ENCODE measurements around the gene KRTAP4-11. TPM values are rescaled to one million over a fixed set of nuclear protein-coding genes. Genes with fewer than 3 reads are reported as not detected.
"Not testable (repeated sequence)": the region's sequence is repeated elsewhere in the genome, so short reads cannot be mapped to it uniquely, and the experiment has no call there.

The KRTAP4-11 gene
- not detected for total RNA-seq

DNA sequence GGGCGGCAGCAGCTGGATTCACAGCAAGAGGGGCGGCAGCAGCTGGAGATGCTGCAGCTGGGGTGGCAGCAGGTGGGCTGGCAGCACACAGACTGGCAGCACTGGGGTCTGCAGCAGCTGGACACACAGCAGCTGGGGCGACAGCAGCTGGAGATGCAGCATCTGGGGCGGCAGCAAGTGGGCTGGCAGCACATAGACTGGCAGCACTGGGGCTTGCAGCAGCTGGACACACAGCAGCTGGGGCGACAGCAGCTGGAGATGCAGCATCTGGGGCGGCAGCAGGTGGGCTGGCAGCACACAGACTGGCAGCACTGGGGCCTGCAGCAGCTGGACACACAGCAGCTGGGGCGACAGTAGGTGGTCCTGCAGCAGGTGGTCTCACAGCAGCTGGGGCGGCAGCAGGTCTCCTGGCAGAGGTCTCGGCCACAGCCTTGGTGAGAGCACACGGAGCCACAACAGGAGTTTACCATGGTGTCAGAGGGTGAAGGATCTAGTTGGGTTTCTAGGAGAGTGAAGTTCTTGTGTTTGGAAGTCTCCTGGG, at the start of gene KRTAP4-11:
Gene KRTAP4-11, minus strand, starts transcription at position 528 of the 541 bp plus-strand sequence. Its CDS starts 58 bp downstream, at position 470.
- DNase-seq (ENCODE audit: low spot score), result not testable (repeated sequence)

DNA sequence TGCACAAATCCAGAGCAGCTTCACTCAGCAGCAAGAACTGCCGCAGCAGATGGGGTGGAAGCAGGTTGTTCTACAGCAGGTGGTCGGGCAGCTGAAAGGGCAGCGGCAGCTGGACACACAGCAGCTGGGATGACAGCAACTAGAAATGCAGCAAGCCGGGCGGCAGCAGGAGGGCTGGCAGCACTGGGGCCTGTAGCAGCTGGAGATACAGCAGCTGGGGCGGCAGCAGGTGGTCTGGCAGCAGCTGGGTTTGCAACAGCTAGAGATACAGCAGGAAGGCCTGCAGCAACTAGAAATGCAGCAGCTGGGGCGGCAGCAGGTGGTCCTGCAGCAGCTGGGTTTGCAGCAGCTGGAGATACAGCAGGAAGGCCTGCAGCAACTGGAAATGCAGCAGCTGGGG, 49.4 kb upstream of the KRTAP4-11 start:
- DNase-seq (ENCODE audit: low spot score), result no peak

DNA sequence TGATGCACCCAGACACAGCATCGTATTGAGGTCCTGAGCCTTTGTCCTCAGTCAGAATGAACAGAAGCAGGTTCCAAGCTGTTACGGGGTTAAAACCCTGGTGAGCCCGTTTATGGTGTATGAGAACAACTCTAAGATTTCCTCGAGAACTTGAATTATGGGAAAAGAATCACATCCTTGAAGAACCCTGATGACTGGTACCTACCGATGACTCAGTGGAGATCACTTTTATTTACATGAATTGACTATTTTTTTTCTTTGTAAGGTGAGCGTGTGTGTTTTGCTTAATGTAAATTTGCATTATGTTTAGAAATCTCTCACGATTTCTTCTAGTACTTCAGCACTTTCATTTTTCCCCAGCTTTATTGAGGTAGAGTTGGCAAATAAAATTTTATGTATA, 45.7 kb upstream of the KRTAP4-11 start:
- DNase-seq (ENCODE audit: low spot score), result no peak

DNA sequence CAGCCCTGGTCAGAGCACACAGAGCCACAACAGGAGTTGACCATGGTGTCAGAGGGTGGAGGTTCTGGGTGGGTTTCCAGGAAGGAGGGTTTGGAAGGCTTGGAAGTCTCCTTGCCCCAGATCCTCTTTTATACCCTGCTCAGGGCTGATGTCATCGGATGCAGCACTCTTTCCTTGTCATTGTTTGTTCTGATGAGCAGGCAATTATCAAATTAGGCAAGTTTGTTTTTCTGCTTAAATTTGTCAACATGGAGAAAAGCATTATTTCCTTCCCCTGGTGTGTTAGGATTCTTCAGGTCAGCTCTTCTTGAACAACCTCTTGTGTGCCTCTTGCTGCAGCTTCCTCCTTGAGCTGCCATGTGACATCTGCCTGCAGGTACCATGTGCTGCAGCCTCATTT, 42.5 kb upstream of the KRTAP4-11 start, which contains the start of gene KRTAP4-4:
Gene KRTAP4-4, minus strand, starts transcription at position 101 of the 400 bp plus-strand sequence. Its CDS starts 57 bp downstream, at position 44.
- no peak for DNase-seq (ENCODE audit: low spot score)

DNA sequence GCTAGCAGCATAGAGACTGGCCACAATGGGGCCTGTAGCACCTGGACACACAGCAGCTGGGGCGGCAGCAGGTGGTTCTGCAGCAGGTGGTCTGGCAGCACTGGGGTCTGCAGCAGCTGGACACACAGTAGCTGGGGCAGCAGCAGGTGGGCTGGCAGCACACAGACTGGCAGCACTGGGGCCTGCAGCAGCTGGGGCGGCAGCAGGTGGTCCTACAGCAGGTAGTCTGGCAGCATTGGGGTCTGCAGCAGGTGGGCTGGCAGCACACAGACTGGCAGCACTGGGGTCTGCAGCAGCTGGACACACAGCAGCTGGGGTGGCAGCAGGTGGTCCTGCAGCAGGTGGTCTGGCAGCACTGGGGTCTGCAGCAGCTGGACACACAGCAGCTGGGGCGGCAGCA, 42.0 kb upstream of the KRTAP4-11 start:
- not testable (repeated sequence) for DNase-seq (ENCODE audit: low spot score)

DNA sequence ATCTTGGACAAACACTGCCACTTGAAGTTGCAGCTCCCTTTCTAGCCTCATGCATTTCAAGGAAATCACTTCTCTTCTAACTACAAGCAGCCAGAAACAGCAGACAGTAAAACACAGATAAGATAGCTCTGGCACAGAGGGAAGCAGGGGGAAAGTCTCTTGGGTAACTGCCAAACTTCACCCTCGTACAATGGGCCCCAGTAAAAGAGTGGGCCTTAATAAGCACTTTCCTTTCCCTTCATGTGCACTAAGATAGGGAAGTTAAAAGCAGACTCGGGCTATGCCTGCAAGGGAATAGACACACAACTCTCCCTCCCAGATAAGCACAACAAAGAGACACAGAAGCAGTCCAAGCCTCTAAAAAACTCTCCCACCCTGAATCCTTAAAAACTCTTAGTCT, 35.7 kb upstream of the KRTAP4-11 start:
- no peak for DNase-seq (ENCODE audit: low spot score)

DNA sequence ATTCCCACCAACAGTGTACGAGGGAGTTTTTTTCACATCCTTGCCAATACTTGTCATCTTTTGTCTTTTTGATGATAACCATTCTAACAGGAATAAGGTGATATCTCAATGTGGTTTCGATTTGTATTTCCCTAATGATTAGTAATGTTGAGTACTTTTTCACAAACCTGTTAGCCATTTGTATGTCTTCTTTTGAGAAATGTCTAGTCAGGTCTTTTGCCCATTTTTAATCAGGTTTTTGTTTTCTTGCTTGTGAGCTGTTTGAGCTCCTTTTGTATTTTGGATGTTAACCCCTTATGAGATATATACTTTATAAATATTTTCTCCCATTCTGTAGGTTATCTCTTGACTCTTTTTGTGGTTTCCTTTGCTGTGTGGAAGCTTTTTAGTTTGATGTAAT, 33.4 kb upstream of the KRTAP4-11 start:
- DNase-seq (ENCODE audit: low spot score), result no peak

DNA sequence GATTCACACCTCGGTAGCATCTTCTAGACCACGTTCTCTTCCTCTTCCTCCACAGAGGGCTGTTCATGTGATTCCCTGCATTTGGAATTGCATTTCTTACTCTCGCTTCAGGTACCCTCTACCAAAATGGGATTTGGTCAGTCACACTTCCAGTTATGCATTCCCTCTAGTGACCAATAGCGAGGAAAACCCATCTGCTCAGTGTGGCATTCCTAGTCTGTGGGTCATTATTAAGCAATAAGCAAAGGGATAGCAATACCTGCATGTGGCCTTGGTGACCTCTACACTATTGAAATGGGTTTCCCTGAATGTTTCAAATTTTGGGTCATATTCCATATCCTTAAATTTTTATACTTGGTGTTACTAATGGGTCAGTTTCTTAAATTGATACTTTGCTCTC, 31.9 kb upstream of the KRTAP4-11 start:
- DNase-seq (ENCODE audit: low spot score), result no peak

DNA sequence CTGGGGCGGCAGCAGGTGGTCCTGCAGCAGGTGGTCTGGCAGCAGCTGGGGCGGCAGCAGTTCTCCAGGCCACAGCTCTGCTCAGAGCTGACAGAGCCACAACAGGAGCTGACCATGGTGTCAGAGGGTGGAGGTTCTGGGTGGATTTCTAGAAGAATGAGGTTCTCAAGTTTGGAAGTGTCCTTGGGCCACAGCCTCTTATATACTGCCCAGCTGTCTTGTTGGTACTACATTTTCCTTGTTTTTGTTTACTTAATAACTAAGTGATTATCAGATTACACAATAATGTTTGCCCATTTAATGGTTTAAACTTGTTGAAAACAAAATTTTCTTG, 31.4 kb upstream of the KRTAP4-11 start, which contains the start of gene KRTAP4-5:
Gene KRTAP4-5, minus strand, starts transcription at position 174 of the 334 bp plus-strand sequence. Its CDS starts 58 bp downstream, at position 116.
- no peak for DNase-seq (ENCODE audit: low spot score)

DNA sequence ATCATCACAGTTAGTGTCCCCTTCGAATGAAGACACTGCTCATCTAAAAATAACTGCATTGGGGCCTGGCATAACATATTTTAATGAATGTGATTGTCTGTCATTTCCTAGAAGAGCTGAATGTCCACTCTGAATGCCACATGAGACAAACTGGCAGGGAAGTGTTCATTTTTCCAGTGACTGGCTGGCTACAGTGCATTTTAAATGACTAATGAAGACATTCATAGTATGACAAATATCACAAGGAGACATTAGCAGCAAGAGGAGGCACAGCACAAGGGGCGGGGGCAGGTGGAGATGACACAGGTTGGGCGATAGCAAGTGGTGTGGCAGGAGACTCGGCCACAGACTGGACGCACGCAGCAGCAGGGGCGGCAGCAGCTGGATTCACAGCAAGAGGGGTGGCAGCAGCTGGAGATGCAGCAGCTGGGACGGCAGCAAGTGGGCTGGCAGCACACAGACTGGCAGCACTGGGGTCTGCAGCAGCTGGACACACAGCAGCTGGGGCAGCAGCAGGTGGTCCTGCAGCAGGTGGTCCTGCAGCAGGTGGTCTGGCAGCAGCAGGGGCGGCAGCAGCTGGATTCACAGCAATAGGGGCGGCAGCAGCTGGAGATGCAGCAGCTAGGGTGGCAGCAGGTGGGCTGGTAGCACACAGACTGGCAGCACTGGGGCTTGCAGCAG, 30.9 kb upstream of the KRTAP4-11 start:
- not testable (repeated sequence) for DNase-seq (ENCODE audit: low spot score)

DNA sequence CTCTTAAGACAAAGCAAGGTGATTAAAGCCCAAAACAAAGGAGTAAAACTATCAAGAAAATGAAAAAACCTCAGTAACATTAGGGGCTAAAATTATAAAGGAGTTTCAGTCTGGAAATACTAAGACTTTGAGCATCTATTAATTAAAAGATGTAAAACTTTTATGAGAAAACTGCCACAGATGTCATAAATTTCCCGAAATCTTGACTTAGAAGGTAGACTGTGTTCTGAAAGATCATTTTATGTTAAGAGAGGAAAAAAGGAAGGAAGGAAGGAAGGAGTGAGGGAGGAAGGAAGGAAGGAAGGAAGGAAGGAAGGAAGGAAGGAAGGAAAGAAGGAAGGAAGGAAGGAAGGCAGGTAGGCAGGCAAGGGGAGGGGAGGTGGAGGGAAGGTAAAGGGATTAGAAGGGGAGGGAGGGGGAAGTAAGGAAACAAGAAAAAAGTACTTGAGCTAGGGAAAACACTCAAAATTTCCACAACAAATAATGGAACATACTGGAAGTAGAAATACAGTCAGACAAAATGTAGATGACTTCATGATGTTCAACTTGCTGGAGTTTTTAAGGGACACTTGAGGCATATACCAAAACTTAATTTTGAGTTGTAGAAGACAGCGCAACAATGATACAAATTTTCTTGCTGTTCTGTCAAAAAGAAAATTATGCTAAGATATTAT, 29.5 kb upstream of the KRTAP4-11 start:
- DNase-seq (ENCODE audit: low spot score), result no peak

DNA sequence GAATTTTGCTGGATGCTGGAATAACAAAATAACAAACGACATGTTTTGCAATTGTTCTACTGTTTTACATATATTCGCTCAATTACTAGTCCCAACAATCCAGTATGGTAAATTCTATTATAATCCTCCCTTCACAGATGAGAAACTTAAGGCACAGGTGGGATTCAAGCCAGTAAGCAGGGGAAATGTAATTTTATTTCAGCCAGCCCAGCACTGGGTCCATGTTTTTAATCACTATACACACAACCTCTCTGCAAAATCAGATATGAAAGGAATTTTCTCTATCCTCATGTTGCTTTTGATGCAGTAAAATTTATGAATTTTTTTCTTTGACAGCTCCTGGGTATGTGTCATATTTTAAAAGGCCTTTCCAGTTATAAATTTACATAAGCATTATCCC, 27.1 kb upstream of the KRTAP4-11 start:
- no peak for DNase-seq (ENCODE audit: low spot score)

DNA sequence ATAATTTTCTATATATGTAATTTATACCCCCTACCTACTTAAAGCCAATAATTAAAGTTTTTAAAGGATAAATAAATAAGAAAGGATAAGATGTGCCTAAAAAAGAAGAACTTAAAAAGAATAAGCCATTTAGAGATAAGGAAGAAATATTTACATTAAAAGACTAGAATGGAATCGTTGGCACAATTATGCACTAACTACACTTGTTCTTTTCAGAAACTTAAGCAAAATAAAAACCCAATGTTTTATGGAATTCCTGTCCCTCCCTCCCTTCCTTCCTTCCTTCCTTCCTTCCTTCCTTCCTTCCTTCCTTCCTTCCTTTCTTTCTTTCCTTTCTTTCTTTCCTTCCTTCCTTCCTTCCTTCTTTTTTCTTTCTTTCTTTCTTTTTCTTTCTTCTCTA, 26.7 kb upstream of the KRTAP4-11 start:
- no peak for DNase-seq (ENCODE audit: low spot score)

DNA sequence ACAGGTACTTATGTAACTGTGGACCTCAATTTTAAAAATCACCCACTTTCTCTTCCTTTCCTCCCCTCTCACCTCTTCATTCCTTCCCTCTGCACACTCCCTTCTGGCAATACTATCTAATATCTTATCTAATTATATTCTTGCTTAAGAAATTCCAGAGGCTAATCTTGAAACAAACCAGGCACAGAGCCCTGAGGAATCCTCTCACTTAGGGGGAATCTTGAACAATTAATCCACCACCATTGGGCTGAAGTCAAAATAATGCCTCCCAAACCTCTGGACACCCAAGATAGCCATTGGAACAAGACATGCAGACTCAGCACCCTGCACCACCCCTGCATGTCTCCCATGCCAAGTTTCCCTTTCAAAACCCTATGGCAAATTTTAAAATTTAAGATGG, 23.2 kb upstream of the KRTAP4-11 start:
- no peak for DNase-seq (ENCODE audit: low spot score)

DNA sequence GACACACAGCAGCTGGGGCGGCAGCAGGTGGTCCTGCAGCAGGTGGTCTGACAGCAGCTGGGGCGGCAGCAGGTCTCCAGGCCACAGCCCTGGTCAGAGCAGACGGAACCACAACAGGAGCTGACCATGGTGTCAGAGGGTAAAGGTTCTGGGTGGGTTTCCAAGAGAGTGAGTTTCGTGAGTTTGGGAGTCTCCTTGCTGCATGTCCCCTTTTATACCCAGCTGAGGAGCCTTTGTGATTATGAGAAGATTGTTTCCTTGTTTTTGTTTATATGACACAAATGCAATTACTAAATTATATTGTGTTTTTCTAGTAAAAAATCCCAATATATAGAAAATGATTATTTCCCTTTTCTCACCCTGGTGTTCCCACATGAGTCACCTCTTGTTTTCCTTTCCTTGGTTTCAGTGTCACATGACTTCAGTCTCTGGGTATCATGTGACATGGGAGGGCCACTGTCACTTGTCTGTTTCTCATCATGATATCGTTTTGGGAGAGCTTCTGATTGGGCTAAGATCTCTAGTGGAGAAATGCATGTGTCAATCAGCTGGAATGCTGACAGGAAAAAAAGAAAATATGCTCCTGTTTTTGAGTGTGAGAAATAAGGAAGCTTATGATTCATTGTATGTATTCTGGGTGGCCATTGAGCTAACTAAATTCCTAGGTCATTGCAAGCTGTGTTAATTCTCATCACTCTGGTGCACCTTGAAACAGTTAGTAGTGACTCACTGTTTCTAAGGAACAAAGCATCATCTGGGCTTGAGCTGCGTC, 22.4 kb upstream of the KRTAP4-11 start, which contains the start of gene KRTAP4-6:
Gene KRTAP4-6, minus strand, starts transcription at position 185 of the 772 bp plus-strand sequence. Its CDS starts 57 bp downstream, at position 128.
- DNase-seq (ENCODE audit: low spot score), result no peak

DNA sequence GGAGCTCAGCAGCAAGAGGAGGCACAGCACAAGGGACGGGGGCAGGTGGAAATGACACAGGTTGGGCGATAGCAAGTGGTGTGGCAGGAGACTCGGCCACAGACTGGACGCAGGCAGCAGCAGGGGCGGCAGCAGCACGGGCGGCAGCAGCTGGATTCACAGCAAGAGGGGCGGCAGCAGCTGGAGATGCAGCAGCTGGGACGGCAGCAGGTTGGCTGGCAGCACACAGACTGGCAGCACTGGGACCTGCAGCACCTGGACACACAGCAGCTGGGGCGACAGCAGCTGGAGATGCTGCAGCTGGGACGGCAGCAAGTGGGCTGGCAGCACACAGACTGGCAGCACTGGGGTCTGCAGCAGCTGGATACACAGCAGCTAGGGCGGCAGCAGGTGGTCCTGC, 21.7 kb upstream of the KRTAP4-11 start:
- DNase-seq (ENCODE audit: low spot score), result not testable (repeated sequence)

DNA sequence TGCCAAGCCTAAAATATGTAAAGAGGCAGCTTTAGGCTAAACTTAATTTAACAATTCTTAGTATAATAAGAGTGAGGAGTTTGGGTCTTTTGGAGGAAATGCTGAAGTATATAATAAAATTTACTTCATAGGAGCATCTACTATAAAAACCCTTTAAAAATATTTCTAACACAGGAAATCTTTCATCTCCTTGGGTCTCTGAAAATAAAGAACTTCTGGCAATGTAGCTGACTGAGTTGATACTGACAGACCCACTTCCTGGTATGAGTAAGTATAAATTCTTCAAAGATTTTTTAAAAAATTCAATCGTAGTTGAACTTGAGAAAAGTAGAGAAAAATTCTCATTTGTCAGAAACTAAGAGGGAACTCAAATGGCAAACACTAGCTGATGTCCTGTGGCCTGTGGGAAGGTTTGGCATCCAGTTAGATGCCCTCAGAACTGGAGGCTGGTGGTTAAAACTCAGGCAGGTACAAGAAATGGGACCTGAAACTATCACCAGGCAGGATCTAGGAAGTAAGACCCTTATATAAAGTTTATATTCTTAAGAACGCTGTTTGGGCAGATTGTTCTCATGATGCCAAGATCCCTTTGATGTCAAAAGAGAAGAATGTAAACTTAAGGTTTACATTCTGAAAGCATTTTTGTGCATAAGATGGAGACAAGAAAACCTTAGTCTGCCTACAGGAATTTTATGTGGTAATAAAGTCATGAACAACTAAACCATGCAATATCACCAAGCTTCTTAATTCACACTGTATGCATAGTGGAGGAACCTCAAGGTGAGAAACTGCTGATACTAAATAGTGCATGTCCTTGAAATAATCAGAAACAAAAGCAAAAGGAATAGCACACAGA, 15.9 kb upstream of the KRTAP4-11 start:
- no peak for DNase-seq (ENCODE audit: low spot score)

DNA sequence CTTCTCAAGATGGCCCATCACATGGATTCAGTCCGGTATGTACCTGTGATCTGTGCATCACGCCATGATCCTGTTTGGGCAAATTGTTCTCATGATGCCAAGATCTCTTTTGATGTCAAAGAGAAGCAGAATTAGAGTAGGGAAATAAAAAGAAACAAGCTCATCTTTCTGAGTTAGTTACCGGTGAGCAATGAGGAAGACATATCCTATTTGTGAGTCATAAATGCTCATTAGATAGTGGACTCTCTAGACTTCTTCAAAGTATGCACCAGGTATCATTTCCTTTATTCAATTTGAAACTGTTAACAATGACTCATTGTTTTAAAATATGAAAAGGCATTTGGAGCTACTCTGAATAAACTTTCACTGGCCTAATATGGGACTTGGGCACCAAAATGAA, 13.8 kb upstream of the KRTAP4-11 start:
- DNase-seq (ENCODE audit: low spot score), result no peak

DNA sequence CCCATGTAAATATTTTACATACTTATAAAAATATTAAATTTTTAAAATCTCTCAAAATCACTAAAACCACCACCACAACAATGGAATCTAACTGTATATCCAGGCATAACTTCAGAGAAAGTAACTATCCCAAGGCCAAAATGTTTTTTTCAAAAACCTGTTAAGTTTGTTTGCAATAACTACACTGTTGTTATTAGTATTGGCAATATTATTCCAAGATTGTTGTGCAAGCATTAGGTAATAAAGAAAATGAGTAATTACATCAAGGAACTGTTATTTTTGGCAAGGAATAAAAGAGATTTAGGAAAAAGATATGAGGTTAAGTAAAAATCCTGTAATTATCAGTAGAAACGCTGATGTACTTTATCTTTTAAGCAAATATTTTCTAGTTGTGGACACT, 9.2 kb upstream of the KRTAP4-11 start:
- no peak for DNase-seq (ENCODE audit: low spot score)

DNA sequence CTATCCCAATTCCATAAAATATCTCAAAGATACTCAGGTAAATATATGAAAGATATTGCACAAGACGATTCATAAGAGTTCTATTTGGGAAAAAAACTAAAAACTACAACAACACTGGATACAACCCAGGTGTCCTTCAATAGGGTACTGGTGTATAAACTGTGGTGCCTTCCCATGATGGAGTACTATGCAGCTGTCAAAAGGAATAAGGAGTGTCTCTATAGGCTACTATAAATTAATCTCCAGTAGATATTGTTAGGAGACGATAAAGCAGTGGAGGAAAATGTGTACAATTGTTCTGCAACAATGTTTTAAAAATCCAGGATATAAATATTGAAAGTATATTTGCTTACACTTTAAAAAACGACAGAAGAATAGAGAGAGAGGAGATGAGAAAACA, 8.2 kb upstream of the KRTAP4-11 start:
- DNase-seq (ENCODE audit: low spot score), result no peak

DNA sequence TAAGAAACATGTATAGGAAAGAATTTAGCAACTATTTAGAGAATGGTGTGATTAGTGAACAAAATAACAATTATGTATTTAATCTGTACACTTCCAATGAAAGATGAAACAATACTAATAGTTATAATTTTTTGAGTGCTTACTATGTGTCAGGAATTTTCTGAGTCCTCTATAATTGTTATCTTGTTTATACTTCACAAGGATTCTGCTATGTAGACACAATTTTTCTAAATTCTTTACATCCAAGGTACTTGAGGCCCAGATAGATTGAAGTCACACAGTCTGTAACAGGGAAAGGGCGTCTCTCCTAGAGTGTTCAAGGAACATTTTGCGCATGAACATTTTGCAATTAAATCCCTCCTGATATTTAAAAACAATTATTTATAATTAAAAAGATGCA, 6.9 kb upstream of the KRTAP4-11 start:
- DNase-seq (ENCODE audit: low spot score), result no peak

All from mucosa of gallbladder (tissue), 1 donor.